HepG2 (cell line): ENCODE results near the gene CPT1C. TPM values are rescaled to one million over a fixed set of nuclear protein-coding genes. Genes with fewer than 3 reads are reported as not detected.

Experiments used
- ATM ChIP-seq: fragments of 450-650 bp; IDR thresholded peaks from 2 replicates; pipeline ENCODE4 v1.7.1; 2017; ENCODE audit warnings: mild to moderate bottlenecking, borderline replicate concordance
- GABPB1 ChIP-seq: IDR thresholded peaks from 2 replicates; pipeline ENCODE4 v1.6.1; 2016; ENCODE audit warnings: mild to moderate bottlenecking, missing genetic modification reagents, moderate library complexity, missing compliant biosample characterization
- HMGXB3 ChIP-seq: sonication (generic); formaldehyde crosslinking; IDR thresholded peaks from 2 replicates; pipeline ENCODE4 v1.4.0; 2020; ENCODE audit warnings: missing genetic modification reagents, borderline replicate concordance
- KMT2B ChIP-seq: IDR thresholded peaks from 2 replicates; pipeline ENCODE4 v1.6.1; 2016; ENCODE audit warnings: missing genetic modification reagents, missing compliant biosample characterization
- NAIF1 ChIP-seq: sonication (generic); formaldehyde crosslinking; IDR thresholded peaks from 2 replicates; pipeline ENCODE4 v1.5.0; 2020; ENCODE audit warnings: mild to moderate bottlenecking, missing genetic modification reagents, borderline replicate concordance
- NCOR1 ChIP-seq: fragments of 200-600 bp; sonication (generic); IDR thresholded peaks from 2 replicates; pipeline ENCODE4 v1.7.0; 2017; ENCODE audit warnings: antibody characterized with exemption, low read length, borderline replicate concordance
- NR2F6 ChIP-seq, 2 experiments: IDR thresholded peaks; 2 replicates each; pipeline ENCODE4 v1.6.1; 2016; ENCODE audit warnings: antibody characterized with exemption in 1 of 2, mild to moderate bottlenecking in 1 of 2
- ONECUT2 ChIP-seq: sonication (generic); formaldehyde crosslinking; IDR thresholded peaks from 2 replicates; pipeline ENCODE4 v1.4.0; 2020; ENCODE audit warnings: missing genetic modification reagents
- PITX1 ChIP-seq: sonication (generic); formaldehyde crosslinking; IDR thresholded peaks from 2 replicates; pipeline ENCODE4 v1.5.1; 2020; ENCODE audit warnings: mild to moderate bottlenecking, missing genetic modification reagents
- SMYD3 ChIP-seq: sonication (generic); formaldehyde crosslinking; IDR thresholded peaks from 2 replicates; pipeline ENCODE4 v1.8.1; 2023; ENCODE audit warnings: mild to moderate bottlenecking, missing genetic modification reagents
- TAF1 ChIP-seq: sonication (generic); formaldehyde crosslinking; IDR thresholded peaks from 2 replicates; pipeline ENCODE4 v1.4.0; 2020; ENCODE audit warnings: missing genetic modification reagents
- THRA ChIP-seq: sonication (generic); formaldehyde crosslinking; IDR thresholded peaks from 2 replicates; pipeline ENCODE4 v1.4.0; 2020; ENCODE audit warnings: missing genetic modification reagents, borderline replicate concordance
- TSC22D2 ChIP-seq: sonication (generic); formaldehyde crosslinking; IDR thresholded peaks from 2 replicates; pipeline ENCODE4 v1.5.1; 2020; ENCODE audit warnings: missing genetic modification reagents, mild to moderate bottlenecking, borderline replicate concordance
- ZBTB14 ChIP-seq: sonication (generic); formaldehyde crosslinking; IDR thresholded peaks from 2 replicates; pipeline ENCODE4 v1.4.0; 2020; ENCODE audit warnings: missing genetic modification reagents
- ZBTB38 ChIP-seq: sonication (generic); formaldehyde crosslinking; IDR thresholded peaks from 2 replicates; pipeline ENCODE4 v1.5.1; 2020; ENCODE audit warnings: mild to moderate bottlenecking, missing genetic modification reagents
- ZFP62 ChIP-seq: sonication (generic); formaldehyde crosslinking; IDR thresholded peaks from 2 replicates; pipeline ENCODE4 v1.4.0; 2020; ENCODE audit warnings: missing genetic modification reagents
- ZNF234 ChIP-seq: sonication (generic); formaldehyde crosslinking; conservative IDR thresholded peaks from 2 replicates; pipeline ENCODE4 v1.5.1; 2020; ENCODE audit warnings: mild to moderate bottlenecking, missing genetic modification reagents
- ZNF496 ChIP-seq: sonication (generic); formaldehyde crosslinking; IDR thresholded peaks from 2 replicates; pipeline ENCODE4 v1.8.1; 2023; ENCODE audit warnings: mild to moderate bottlenecking, moderate library complexity, missing genetic modification reagents; ENCODE audit not compliant: insufficient replicate concordance
- ZNF557 ChIP-seq: sonication (generic); formaldehyde crosslinking; IDR thresholded peaks from 2 replicates; pipeline ENCODE4 v1.4.0; 2020; ENCODE audit warnings: missing genetic modification reagents
- ZNF580 ChIP-seq: IDR thresholded peaks from 2 replicates; pipeline ENCODE4 v1.6.1; 2016; ENCODE audit warnings: low read depth, borderline replicate concordance
- ZNF83 ChIP-seq: sonication (generic); formaldehyde crosslinking; IDR thresholded peaks from 2 replicates; pipeline ENCODE4 v1.4.0; 2020; ENCODE audit warnings: missing genetic modification reagents, mild to moderate bottlenecking, borderline replicate concordance
- ZSCAN30 ChIP-seq: sonication (generic); formaldehyde crosslinking; IDR thresholded peaks from 2 replicates; pipeline ENCODE4 v1.5.0; 2020; ENCODE audit warnings: mild to moderate bottlenecking, missing genetic modification reagents
- polyA plus RNA-seq, 8 experiments: library from polyadenylated mRNA; depleted of rRNA in 3 of 8; stranded (reverse) in 7 of 8; unstranded in 1 of 8; fragments of >200 nt; fragmentation: Illumina TruSeq in 4 of 8; extraction: Trizol in 4 of 8; gene quantifications; 2 replicates each; pipeline versions ENCODE4 v1.2.1 to v1.2.3, GENCODE V29; 2011 to 2016; ENCODE audit warnings: low read depth in 4 of 8, missing spikeins in 1 of 8, mixed read lengths in 1 of 8; ENCODE audit not compliant: insufficient read depth in 1 of 8
- total RNA-seq, 5 experiments: library from RNA; depleted of rRNA; stranded (reverse); fragments of >200 nt; fragmentation: Illumina TruSeq; extraction: Trizol; gene quantifications; 2 replicates each; pipeline ENCODE4 v1.2.3, GENCODE V29; 2016; ENCODE audit warnings: low read depth in 1 of 5
- TF ChIP-seq, protein P1 (sequence below): IDR thresholded peaks from 2 replicates; pipeline ENCODE4 v1.6.1; 2016; ENCODE audit warnings: mild to moderate bottlenecking, missing biosample characterization, missing genetic modification reagents

CPT1C gene
- total and polyA plus RNA-seq, 2 of the 13 experiments (the other 11 are each of a cell fraction or from before 2014, with no cell fraction given): 0.18 TPM; not detected in 1

- TF ChIP-seq ZBTB38 (CRISPR knock-in tag) (peak; percentile 50; the same call in 1 of the 2 replicates), THRA (CRISPR knock-in tag) (0 out of 2 replicates have a peak, but pooled peaks have one; percentile 46), HMGXB3 (peak; percentile 29; the same call in 1 of the 2 replicates), NCOR1 (no peak), KMT2B (no peak), TSC22D2 (no peak; the same call in 1 of the 2 replicates), ZNF580 (CRISPR knock-in tag) (peak; percentile 66; the same call in 1 of the 2 replicates), ZFP62 (no peak), ZNF496 (CRISPR knock-in tag) (no peak), ZSCAN30 (CRISPR knock-in tag) (0 out of 2 replicates have a peak, but pooled peaks have one; percentile 12), NR2F6 (IDR thresholded peaks at IDR 0.05) (no peak), NR2F6 (CRISPR knock-in tag; IDR thresholded peaks at IDR 0.05) (peak; percentile 20; the same call in 1 of the 2 replicates), ZNF234 (0 out of 2 replicates have a peak, but pooled peaks have one; percentile 50), ZBTB14 (CRISPR knock-in tag) (no peak), GABPB1 (CRISPR knock-in tag) (peak; percentile 86), ONECUT2 (CRISPR knock-in tag) (no peak), NAIF1 (CRISPR knock-in tag) (no peak), PITX1 (CRISPR knock-in tag) (no peak), SMYD3 (0 out of 2 replicates have a peak, but pooled peaks have one; percentile 32), TAF1 (CRISPR knock-in tag) (peak; percentile 92), ATM (no peak), ZNF83 (CRISPR knock-in tag) (0 out of 2 replicates have a peak, but pooled peaks have one; percentile 49), ZNF557 (no peak)
- TF ChIP-seq, protein P1, sequence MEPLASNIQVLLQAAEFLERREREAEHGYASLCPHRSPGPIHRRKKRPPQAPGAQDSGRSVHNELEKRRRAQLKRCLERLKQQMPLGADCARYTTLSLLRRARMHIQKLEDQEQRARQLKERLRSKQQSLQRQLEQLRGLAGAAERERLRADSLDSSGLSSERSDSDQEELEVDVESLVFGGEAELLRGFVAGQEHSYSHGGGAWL (CRISPR knock-in tag): peak; percentile 95
Measured at GRCh38 chr19:49677231-49677900, 13.6 kb upstream of the CPT1C start, which contains the start of gene PRMT1 (continued).
